WTC11 (cell line): ENCODE results near the gene TIGD3.

Experiments used
- CTCF ChIP-seq: fragments of 200-600 bp; IDR thresholded peaks from 2 replicates; pipeline ENCODE4 v1.8.0; 2022; ENCODE audit warnings: antibody characterized with exemption
- E2F4 ChIP-seq: sonication (generic); formaldehyde crosslinking; IDR thresholded peaks from 2 replicates; pipeline ENCODE4 v1.8.1; 2022; ENCODE audit warnings: low read depth, mild to moderate bottlenecking, moderate library complexity, missing genetic modification reagents, borderline replicate concordance
- IRF1 ChIP-seq: sonication (generic); formaldehyde crosslinking; IDR thresholded peaks from 2 replicates; pipeline ENCODE4 v1.8.0; 2023; ENCODE audit warnings: missing genetic modification reagents
- IRF2 ChIP-seq: sonication (generic); formaldehyde crosslinking; IDR thresholded peaks from 2 replicates; pipeline ENCODE4 v1.8.0; 2022; ENCODE audit warnings: low read depth, missing genetic modification reagents, borderline replicate concordance
- STAT6 ChIP-seq: sonication (generic); formaldehyde crosslinking; conservative IDR thresholded peaks from 2 replicates; pipeline ENCODE4 v1.8.1; 2023; ENCODE audit warnings: mild to moderate bottlenecking, low read depth, missing genetic modification reagents, moderate library complexity
- ZNF416 ChIP-seq: fragments of 250-450 bp; sonication (Bioruptor Pico); IDR thresholded peaks from 2 replicates; pipeline ENCODE4 v1.9.0; 2021; ENCODE audit warnings: mild to moderate bottlenecking, inconsistent platforms

GRCh38 chr11:65382804-65383368, 28.3 kb downstream of the TIGD3 start:
- TF ChIP-seq STAT6 (CRISPR knock-in tag) (no peak), IRF1 (CRISPR knock-in tag) (no peak), CTCF (no peak), E2F4 (CRISPR knock-in tag) (no peak), IRF2 (CRISPR knock-in tag) (no peak), ZNF416 (no peak)
